GM21528 (cell line): ENCODE results near the gene HELZ2.

Experiments
- ATAC-seq: cut with Tn5 transposase; IDR thresholded peaks from one replicate; pipeline ENCODE4 v1.9.1; 2021; ENCODE audit warnings: mild to moderate bottlenecking, moderate library complexity; ENCODE audit not compliant: unreplicated experiment, low FRiP score

Gene HELZ2

DNA sequence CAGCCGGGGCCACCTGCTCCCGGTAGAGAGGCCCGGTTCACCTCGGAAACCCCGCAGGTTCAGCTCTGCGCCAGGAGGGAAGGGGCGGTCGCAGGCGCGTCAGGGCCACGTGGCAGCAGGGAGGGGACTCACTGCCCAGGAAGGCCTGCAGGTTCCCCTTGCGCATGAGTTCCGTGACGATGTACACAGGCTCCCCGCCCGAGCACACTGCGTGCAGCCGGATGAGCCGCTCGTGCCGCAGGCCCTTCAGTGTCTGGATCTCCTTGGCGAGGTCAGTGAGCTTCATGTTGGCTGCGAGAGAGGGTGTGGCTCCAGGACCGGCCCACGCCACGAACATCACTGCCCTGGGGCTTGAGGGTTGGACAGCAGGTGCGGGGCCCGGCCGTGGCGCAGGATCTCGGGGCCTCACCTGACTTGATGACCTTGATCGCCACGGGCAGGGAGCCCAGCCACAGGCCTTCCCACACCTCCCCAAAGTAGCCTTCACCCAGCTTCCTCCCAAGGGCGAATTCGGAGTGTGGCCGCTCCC lies 31.9 kb downstream of the HELZ2 start:
- ATAC-seq: no peak

GRCh38 chr20:63541371-63541770 lies 32.7 kb downstream of the HELZ2 start:
- ATAC-seq: no peak

- no peak for ATAC-seq
These were observed 33.4 kb downstream of the HELZ2 start for GRCh38 chr20:63540417-63541186.

DNA sequence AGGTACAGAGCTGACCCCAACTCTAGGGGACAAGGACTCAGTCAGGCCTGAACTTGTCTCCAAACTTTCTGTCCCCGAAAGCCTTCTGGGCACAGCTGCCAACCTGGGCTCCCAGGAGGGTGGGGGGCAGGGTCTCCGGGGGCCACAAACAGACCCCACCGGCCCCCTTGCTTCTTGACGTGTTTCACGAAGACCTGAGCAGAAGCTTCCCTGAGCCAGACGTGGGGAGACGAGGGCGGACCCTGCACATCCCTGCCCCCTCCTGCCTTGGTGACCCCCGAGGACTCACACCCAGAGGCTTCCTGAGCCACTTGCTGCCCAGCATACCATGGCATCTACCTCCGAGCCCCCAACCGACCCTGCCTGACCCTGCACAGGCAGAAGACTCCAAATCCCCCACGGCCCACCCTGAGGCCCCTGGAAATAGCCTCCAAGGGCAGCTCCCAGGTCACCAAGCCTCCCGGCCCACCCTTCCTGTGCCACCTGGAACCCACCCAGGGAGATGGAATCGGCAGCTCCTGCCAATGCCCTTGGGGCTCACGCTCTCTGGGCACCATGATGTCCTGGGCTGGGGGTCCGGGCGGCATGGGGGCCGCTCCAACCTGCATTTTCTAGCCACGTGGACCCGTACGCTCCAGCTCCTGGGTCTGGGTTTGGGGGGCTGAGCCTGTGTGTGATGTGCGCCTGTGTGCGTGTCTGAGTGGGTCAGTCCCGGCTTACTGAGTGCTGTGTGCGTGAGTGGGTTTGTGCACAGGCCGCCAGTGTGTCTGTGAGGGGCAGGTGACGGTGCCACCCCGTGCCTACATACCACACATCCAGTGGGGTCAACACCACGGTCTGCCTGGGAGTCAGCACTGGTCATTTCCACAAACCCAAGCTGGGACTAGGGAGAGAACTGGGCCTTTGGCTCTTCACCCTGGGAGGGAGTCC lies 34.3 kb downstream of the HELZ2 start:
- ATAC-seq: no peak

GRCh38 chr20:63539092-63539430 lies 35.0 kb downstream of the HELZ2 start:
- ATAC-seq: no peak

GRCh38 chr20:63538204-63539091 lies 35.6 kb downstream of the HELZ2 start:
- ATAC-seq: no peak

GRCh38 chr20:63537525-63538203 lies 36.4 kb downstream of the HELZ2 start:
- peak; percentile 74 for ATAC-seq

DNA sequence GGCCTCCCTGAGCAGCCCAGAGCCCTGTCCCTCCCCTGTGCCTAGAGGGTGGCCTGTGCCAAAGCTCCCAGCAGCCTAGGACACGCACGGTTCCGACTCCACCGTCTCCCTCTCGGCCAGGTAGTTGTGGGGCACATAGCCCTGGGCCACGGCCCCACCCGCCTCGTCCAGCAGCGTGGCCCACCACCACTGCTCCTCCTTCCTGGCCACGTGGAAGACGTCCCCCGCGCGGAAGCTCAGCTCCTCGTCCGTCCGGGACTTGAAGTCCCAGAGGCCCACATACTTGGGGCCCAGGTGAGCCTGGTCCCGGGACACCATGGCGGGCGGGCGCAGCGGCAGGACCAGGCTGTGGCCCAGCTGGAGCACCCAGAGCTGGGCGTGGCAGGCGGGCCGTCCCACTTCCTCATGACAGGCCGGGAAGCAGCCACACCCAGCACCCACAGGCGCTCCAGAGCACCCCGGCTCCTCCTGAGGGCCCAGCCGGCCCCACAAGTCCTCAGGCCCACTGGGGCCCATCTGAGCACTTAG lies 37.0 kb downstream of the HELZ2 start, which contains the start of gene PTK6:
Gene PTK6 (minus strand): TSS at position 380 of the 528 bp plus-strand sequence. CDS start 62 bp downstream, at position 318.
- peak; percentile 6 for ATAC-seq

DNA sequence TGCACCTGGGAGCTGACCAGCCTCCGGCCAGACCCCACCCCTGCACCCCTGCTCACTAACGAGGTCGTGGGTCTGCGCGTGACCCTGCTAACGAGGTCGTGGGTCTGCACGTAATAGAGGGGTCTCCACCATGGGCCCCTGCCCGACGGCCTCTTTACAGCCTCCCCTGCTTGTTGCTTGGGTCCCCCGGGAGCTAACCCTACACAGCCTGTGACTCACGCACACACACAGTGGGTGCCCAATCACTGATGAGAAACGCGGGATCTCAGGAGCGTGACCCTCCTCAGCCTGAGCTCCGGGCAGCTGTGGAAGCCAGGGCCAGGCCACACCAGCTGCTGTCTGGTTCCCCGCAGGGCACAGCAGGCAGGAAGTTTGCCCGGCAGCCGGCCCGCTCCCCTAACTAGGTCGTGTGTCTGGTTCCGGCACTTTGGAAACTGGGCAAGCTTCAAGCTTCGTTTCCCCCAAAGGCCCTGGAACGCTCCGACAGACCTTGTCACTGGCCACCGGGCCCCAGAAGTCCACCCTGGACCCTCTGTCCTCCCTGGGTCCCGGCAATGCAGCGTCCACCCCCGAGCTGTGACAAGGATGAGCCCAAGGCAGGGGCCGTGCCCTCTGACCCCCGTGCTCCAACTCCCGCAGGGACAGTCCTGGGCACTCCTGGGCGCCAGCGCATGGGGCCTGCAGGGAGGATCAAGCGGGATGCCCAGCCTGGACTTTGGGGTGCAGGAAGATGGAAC lies 37.6 kb downstream of the HELZ2 start:
- no peak for ATAC-seq

DNA sequence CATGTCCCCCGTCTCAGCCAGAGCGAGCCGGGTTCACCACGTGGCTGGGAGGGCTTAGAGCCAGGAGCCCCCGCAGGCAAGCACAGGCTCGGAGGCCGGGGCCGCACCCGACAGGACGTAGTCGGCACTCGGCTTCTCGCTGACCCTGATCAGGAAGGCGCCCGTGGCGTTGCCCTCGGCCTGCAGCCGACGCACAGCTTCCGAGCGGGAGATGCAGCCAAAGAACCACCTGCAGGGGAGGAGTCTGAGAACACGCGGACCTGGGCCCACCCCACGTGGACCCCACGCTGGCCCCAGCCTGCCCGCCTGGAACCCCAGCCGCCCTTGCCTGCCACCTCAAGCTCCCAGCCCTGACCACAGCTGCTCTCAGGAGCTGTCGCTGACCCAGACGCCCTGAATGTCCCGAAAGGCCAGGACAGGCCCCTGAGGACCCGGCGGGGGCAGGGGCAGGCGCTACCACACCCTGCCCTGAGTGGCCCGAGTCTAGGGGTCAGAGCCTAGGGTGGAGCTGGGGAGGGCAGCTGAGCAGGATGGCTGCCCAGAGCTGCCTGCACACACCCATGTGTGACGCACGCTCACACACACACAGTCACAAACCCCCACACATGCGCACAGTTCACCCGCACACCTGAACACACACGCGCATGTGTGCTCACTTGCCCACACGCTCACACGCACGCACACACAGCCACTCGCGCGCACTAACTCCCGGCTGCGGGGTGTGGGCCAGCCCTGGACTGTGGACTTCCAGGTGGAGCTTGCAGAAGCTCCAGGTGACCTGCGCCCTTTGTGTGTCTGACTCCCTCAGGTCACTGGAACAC lies 39.0 kb downstream of the HELZ2 start:
- no peak for ATAC-seq

GRCh38 chr20:63534427-63534830 lies 39.6 kb downstream of the HELZ2 start:
- no peak for ATAC-seq

DNA sequence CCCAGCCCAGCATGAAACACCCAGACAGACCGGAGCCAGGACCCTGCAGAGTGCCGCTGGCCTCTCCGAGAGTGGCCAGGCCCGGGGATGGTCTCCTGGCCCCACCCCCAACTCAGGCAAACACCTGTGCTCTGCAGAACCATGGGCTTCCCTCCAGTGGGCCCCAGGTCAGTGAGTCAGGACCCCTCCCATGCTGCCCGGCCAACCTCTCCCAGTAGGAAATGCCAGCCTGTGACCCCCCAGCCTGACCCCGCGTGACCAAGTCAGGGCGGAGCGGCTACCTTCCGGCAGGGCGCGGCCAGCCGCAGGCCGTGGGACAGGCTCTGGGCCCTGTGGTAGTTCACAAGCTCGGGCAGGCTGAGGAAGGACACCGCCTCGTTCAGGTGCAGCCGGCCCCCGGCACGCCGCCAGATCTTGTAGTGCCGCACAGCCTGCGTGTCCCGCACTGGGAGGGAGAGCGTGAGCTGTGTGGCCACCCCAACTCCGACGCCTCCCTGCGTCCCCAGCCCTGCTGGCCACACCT lies 40.1 kb downstream of the HELZ2 start:
- no peak for ATAC-seq

GRCh38 chr20:63533388-63533787 lies 40.7 kb downstream of the HELZ2 start:
- ATAC-seq: no peak

DNA sequence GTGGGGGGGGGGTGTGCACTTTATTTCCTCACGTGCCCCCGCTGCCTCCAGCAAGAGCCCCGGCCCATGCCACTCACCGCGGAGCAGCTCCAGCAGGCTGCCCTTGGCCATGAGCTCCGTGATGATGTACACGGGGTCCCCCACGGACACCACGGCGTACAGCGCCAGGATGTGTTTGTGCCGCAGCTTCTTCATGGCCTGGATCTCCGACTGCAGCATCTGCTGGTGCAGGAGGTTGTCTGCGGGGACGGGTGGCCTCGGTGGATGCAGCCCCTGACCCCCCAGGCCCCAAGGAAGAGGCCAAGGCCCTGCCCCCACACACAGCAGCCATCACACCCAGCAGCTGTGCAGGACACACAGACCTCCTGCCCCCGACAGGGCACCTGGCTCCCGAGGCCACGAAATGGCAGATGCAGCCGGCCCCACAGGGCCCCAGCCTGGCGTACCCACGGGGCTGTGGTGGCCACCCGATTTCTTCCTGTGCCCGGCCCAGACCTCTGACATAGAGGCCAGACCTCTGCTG lies 41.5 kb downstream of the HELZ2 start:
- ATAC-seq: no peak

- ATAC-seq: no peak
These were observed 42.2 kb downstream of the HELZ2 start for GRCh38 chr20:63531686-63532448.

- no peak for ATAC-seq
These were observed 43.3 kb downstream of the HELZ2 start for GRCh38 chr20:63530788-63531160.
